Kidney capillary endothelial cell (primary cell): Measurements from ENCODE around the gene ARX.

Experiments used
- DNase-seq: peaks from one replicate; pipeline ENCODE4 v3.0.0-alpha.2; 2018; ENCODE audit warnings: low spot score

ARX gene

GRCh38 chrX:25016938-25017598 lies 1.3 kb upstream of the ARX start:
- DNase-seq: no peak

GRCh38 chrX:25016361-25016671 lies 551 bp upstream of the ARX start:
- DNase-seq: no peak

- no peak for DNase-seq
These were observed 1.4 kb downstream of the ARX start for GRCh38 chrX:25014366-25014838.

DNA sequence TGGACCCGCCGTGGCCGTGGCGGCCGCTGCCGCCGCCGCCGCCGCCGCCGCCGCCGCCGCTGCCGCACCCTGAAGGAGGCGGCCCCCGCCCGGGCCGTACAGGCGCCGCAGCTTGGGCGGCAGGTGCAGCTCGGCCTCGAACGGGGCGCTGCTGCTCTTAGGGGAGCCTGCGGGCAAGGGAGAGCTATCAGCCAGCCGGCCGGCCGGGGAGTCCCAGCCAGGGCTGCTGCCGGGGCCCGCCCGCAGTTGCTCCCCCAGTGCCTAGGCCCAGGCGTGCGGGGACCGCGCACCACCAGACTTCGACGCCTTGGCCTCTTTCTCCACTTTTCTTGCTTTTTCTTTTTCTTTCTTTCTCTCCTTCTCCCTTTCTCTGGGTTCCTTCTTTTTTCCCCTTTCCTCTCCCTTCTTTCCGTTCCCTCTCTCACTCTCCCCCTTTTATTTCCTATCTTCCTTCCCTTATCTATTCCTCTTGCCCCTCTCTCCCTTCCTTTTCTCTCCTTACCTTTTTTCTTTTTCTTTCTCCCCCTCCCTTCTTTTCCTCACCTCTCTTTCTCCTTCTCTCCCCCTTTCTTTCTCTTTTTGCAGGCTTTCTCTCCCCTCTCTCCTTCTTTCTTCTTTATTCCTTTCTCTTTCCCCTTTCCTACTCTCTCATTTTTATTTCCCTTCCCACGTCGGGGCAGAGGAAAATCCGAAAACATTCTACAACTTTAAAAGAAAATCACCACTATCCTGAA lies 2.0 kb downstream of the ARX start:
- no peak for DNase-seq

GRCh38 chrX:25012793-25013631 lies 2.8 kb downstream of the ARX start:
- no peak for DNase-seq

GRCh38 chrX:25012433-25012735 lies 3.4 kb downstream of the ARX start:
- DNase-seq: no peak

DNA sequence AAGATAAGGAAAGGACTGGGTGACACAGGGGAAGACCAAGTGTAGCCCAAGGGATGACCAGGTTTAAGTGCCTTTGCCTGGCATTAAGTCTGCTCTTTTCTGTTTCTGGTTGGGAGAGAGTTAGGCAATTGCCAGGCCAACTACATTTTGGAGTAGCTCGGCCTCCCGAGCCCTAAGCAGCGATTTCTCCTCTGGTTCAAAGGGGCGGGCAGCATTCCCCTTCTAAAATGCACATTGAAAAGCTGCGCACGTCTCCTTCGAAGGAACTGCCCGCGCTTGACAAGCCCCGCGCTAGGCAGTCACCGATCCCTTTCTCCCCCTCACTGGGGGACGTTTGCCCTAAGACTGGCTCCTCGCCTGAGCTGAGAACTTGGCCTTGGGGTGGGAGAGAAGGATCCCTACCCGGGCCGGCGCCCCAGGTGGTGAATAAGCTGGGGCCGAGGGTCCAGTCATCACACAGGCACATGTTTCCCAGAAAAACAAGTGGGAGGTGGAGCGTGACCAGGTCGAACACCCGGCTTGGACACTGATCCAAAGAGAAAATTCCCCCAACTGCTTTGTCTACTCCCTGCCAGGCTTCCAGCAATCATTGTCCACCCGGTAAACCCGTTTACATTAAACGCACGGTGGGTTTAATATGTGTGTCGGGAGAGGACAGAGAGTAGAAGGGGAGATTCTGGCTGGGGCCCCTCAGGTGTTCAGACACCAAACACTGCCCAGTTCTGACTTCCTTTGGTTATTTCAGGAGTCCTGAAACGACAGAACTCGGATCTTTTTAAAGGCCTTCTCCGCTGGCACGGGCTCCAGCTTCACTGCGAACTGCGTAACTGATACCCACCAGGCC lies 4.0 kb downstream of the ARX start:
- DNase-seq: no peak

DNA sequence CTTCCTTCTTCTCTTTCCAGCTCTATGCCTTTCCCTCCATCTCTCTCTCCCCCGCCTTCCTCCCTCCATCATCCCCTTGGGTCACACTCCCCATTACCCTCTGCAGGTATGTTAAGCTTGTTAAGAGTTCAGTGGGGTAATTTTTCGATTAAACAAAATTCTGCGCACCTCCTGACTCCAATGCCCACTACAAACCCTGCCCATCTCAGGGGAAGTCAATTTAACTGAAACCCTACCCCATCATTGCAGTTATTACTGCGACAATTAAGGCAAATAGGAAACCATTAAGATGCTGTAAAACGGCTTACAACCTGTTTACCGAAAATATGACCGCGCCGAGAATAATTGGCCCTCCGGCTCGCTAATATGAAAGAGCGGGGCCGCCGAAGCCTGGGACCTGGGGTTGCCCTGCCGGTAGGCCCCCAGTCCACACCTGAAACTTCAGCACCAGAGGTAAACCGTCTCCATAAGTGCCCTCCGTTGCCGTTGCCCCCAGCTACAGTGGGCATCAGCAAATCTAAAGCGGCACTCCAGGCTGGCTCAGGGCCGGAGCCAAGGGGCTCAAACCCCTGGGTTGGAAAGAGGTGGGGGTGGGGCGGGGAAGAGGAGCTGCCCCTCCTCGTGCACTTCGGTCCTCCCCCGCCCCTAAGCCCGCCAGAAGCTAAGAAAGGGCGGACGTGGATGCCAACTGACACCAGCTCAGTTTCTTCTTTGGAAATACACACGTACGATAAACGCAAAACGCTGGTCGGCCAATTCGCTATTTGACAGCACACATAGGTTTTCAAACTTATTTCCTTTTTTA lies 4.8 kb downstream of the ARX start:
- DNase-seq: no peak

- no peak for DNase-seq
These were observed 6.4 kb downstream of the ARX start for GRCh38 chrX:25009407-25009806.

- no peak for DNase-seq
These were observed 8.4 kb downstream of the ARX start for GRCh38 chrX:25007059-25008053.

DNA sequence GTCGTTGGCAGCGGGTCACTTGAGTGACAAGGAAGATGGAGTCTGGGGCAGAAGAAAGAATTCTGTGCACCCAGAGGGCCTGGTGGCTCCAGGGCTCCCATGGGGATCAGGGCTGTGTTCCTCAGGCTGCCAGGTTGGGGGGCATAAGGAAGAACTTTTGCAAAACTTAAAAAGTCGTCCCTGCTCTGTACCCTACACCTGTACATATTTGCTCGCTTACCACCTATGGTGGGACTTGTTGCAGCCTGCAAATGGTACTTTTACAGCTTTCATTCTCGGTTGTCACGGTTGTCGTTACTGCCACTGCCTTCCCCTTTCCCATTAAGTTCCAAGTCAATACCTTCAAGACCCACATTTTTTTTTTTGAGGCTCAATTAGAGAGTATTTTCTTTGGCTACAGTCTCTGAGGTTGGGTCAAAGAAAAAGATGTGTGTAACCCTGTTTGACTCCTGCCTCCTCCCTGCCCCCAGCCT lies 9.1 kb downstream of the ARX start:
- no peak for DNase-seq

- DNase-seq: no peak
These were observed 10.2 kb downstream of the ARX start for GRCh38 chrX:25005382-25006185.

GRCh38 chrX:25005034-25005381 lies 10.8 kb downstream of the ARX start:
- DNase-seq: no peak

GRCh38 chrX:25004485-25005032 lies 11.2 kb downstream of the ARX start:
- DNase-seq: no peak

GRCh38 chrX:25004040-25004439 lies 11.7 kb downstream of the ARX start:
- no peak for DNase-seq

GRCh38 chrX:25003066-25003849 lies 12.5 kb downstream of the ARX start:
- no peak for DNase-seq

- no peak for DNase-seq
These were observed 13.1 kb downstream of the ARX start for GRCh38 chrX:25002661-25003020.
